ENCODE results near the gene NCOA7.

DNA sequence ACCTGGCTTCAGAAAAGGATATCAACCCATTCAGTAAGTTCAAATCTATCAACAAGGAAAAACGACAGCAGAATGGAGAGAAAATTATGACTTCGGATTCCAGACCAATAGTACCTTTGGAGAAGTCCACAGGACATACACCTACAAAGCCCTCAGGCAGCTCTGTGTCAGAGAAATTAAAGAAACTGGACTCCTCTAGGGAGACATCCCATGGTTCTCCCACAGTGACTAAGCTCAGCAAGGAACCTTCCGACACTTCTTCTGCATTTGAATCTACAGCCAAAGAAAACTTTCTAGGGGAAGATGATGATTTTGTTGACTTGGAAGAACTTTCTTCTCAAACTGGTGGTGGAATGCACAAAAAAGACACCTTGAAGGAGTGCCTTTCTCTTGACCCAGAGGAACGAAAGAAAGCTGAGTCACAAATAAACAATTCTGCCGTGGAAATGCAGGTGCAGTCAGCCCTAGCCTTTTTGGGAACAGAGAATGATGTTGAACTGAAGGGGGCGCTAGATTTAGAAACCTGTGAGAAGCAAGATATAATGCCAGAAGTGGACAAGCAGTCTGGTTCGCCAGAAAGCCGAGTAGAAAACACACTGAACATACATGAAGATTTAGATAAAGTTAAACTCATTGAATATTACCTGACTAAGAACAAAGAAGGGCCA lies 98.4 kb downstream of the NCOA7 start:
- TF ChIP-seq, protein P1, sequence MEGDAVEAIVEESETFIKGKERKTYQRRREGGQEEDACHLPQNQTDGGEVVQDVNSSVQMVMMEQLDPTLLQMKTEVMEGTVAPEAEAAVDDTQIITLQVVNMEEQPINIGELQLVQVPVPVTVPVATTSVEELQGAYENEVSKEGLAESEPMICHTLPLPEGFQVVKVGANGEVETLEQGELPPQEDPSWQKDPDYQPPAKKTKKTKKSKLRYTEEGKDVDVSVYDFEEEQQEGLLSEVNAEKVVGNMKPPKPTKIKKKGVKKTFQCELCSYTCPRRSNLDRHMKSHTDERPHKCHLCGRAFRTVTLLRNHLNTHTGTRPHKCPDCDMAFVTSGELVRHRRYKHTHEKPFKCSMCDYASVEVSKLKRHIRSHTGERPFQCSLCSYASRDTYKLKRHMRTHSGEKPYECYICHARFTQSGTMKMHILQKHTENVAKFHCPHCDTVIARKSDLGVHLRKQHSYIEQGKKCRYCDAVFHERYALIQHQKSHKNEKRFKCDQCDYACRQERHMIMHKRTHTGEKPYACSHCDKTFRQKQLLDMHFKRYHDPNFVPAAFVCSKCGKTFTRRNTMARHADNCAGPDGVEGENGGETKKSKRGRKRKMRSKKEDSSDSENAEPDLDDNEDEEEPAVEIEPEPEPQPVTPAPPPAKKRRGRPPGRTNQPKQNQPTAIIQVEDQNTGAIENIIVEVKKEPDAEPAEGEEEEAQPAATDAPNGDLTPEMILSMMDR (IDR thresholded peaks at IDR 0.05) = peak; percentile 42; the same call in 1 of the 2 replicates
- TF ChIP-seq, protein P2, sequence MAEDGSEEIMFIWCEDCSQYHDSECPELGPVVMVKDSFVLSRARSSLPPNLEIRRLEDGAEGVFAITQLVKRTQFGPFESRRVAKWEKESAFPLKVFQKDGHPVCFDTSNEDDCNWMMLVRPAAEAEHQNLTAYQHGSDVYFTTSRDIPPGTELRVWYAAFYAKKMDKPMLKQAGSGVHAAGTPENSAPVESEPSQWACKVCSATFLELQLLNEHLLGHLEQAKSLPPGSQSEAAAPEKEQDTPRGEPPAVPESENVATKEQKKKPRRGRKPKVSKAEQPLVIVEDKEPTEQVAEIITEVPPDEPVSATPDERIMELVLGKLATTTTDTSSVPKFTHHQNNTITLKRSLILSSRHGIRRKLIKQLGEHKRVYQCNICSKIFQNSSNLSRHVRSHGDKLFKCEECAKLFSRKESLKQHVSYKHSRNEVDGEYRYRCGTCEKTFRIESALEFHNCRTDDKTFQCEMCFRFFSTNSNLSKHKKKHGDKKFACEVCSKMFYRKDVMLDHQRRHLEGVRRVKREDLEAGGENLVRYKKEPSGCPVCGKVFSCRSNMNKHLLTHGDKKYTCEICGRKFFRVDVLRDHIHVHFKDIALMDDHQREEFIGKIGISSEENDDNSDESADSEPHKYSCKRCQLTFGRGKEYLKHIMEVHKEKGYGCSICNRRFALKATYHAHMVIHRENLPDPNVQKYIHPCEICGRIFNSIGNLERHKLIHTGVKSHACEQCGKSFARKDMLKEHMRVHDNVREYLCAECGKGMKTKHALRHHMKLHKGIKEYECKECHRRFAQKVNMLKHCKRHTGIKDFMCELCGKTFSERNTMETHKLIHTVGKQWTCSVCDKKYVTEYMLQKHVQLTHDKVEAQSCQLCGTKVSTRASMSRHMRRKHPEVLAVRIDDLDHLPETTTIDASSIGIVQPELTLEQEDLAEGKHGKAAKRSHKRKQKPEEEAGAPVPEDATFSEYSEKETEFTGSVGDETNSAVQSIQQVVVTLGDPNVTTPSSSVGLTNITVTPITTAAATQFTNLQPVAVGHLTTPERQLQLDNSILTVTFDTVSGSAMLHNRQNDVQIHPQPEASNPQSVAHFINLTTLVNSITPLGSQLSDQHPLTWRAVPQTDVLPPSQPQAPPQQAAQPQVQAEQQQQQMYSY (CRISPR knock-in tag; IDR thresholded peaks at IDR 0.05) = no peak
- TF ChIP-seq ESRRA (CRISPR knock-in tag; IDR thresholded peaks at IDR 0.05; ENCODE audit: borderline replicate concordance) (no peak), FOXP1 (CRISPR knock-in tag; IDR thresholded peaks at IDR 0.05; ENCODE audit: borderline replicate concordance) (no peak)
